Ecto neural progenitor cell (in vitro differentiated cells): ENCODE results near the gene NFKB2.

Experiments used
- DNase-seq: peaks from one replicate; pipeline ENCODE4 v3.0.0-alpha.2; 2018; ENCODE audit warnings: low spot score

The NFKB2 gene

DNA sequence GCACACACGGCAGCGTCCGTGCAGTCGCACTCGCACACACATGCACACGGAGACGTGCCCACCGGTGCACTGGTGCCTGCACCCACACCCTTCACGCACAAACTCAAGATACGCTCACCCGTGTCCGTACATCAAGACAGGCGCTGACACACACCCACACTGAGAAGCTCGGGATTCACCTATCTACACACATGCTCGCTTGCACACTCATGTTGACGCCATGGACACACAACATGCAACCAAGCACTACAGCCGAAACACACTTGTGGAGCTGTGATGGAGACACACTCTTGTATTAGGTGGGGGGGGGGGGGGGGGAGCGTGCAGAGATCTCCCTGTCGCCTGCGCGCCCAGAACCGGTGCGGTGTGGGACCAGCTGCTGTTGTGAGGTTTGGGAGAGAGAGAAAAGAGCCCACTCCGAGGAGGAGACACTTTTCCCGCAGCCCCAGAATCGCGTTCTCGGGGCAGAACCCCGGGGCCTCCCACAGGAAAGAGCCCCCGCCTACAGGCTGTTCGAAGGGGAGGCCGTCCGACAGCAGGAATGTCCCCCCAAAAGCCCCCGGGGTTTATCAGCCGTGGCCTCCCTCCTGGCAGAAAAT lies 605 bp upstream of the NFKB2 start:
- DNase-seq, result no peak

DNA sequence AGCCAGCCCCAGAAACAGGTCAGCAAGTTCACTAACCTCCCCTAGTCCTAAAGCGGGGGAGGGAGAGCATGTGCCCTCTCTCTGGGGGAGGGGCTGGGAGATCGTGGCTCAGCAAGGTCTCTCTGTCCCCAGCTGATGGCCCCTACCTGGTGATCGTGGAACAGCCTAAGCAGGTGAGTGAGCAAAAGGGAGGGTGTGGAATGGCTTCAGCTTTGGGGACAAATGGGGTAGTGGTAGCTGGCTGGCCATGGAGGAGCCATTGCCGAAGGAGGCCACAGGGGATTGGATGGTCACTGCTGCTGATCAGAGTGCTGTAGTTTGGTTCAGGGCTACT lies 779 bp downstream of the NFKB2 start:
- DNase-seq, result no peak

DNA sequence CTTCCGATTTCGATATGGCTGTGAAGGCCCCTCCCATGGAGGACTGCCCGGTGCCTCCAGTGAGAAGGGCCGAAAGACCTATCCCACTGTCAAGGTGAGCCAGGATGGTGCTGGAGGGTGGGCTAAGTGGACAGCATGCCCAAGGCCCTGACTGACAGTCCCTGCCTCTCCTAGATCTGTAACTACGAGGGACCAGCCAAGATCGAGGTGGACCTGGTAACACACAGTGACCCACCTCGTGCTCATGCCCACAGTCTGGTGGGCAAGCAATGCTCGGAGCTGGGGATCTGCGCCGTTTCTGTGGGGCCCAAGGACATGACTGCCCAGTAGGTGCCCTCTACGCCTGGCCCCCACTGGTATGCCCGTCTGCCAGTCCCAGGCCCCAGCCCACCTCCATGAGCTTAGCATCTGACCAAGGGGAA lies 1.2 kb downstream of the NFKB2 start:
- no peak for DNase-seq

DNA sequence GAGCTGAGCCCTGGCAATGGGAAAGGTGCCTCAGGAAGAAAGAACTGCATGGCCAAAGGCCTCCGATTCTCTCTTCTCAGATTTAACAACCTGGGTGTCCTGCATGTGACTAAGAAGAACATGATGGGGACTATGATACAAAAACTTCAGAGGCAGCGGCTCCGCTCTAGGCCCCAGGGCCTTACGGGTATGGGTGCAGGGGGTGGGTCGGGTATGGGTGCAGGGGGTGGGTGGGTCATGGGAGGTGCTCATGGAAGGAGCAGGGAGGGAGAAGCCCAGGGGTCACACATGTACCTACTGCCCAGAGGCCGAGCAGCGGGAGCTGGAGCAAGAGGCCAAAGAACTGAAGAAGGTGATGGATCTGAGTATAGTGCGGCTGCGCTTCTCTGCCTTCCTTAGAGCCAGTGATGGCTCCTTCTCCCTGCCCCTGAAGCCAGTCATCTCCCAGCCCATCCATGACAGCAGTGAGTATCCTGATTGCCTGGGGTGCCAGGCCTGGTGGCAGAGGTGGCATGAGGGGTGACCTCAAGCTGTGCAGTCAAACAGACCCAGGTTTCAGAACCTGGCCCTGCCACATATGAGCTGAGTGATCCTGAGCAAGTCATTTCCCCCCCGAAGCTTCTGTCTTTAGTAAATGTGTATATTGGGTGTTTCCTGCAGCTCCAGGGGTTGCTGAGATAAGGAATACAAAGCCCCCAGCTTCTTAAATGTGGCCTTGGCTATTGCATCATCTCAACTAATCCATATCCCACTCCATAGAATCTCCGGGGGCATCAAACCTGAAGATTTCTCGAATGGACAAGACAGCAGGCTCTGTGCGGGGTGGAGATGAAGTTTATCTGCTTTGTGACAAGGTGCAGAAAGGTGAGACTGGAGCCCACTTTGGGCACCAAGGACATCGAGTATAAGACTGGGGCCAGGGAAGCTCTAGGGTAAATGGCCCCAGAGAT lies 2.0 kb downstream of the NFKB2 start:
- DNase-seq, result no peak

DNA sequence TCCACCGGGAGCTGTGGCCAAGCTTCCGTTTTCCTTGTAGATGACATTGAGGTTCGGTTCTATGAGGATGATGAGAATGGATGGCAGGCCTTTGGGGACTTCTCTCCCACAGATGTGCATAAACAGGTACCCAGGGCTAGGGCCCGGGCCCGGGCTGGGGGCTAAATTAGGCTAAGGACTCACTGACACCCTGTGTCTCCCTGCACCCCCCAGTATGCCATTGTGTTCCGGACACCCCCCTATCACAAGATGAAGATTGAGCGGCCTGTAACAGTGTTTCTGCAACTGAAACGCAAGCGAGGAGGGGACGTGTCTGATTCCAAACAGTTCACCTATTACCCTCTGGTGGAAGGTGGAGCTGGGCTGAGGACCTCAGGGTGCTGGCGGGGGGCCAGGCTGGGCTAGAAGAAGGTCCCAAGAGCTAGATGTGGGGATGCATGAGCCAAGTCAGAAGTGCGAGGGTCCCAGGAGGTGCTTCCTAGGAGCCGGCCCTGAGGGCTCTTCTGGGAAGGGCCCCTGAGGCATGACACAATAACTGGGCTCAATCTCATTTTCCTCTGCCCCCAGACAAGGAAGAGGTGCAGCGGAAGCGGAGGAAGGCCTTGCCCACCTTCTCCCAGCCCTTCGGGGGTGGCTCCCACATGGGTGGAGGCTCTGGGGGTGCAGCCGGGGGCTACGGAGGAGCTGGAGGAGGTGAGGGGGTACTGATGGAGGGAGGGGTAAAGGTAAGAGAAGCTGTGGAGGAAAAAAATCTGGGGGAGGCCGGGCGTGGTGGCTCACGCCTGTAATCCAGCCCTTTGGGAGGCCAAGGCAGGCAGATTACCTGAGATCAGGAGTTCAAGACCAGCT lies 2.9 kb downstream of the NFKB2 start:
- DNase-seq, result no peak

DNA sequence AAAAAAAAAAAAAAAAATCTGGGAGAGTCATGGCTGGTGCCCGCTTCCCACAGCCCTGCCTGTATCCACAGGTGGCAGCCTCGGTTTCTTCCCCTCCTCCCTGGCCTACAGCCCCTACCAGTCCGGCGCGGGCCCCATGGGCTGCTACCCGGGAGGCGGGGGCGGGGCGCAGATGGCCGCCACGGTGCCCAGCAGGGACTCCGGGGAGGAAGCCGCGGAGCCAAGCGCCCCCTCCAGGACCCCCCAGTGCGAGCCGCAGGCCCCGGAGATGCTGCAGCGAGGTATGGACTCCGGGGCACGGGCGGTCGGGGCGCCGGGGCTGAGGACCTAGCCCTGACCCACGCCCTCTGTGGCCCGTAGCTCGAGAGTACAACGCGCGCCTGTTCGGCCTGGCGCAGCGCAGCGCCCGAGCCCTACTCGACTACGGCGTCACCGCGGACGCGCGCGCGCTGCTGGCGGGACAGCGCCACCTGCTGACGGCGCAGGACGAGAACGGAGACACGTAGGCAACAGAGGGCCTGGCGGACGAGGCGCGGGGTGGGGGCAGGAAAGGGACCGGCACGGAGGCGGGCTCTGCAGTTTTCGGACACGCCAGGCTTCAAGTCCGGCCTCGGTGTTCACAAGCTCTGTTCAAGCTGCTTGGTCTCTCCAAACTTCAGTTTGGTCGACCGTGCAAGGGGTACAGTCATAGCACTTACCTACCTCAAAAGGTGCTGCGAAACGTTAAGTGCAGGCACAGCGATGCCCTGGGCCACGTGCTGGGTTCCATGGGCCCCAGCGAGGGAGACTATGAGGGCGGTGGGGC lies 3.9 kb downstream of the NFKB2 start:
- peak; percentile 93 for DNase-seq

DNA sequence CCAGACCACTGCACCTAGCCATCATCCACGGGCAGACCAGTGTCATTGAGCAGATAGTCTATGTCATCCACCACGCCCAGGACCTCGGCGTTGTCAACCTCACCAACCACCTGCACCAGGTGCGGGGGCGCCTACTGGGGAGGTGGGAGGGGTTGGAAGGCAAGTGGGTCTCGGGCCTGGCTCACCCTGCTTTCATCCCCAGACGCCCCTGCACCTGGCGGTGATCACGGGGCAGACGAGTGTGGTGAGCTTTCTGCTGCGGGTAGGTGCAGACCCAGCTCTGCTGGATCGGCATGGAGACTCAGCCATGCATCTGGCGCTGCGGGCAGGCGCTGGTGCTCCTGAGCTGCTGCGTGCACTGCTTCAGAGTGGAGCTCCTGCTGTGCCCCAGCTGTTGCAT lies 4.6 kb downstream of the NFKB2 start:
- DNase-seq, result no peak

DNA sequence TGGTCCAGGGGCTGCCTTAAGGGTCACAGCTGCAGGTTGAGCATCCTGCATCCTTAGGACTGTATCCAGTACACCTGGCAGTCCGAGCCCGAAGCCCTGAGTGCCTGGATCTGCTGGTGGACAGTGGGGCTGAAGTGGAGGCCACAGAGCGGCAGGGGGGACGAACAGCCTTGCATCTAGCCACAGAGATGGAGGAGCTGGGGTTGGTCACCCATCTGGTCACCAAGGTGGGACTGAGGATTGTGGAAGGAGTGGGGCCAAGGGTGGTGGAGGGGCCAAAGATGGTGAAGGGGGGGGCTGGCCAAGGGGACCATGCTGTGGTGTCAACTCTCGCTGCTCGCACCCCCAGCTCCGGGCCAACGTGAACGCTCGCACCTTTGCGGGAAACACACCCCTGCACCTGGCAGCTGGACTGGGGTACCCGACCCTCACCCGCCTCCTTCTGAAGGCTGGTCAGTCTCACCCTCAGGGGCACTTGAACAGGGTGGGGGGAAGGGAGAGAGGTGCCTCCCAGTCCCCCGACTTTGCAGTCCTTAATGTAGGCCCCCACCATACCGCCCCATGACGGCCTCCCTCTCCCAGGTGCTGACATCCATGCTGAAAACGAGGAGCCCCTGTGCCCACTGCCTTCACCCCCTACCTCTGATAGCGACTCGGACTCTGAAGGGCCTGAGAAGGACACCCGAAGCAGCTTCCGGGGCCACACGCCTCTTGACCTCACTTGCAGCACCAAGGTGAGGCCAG lies 5.3 kb downstream of the NFKB2 start:
- DNase-seq, result no peak

DNA sequence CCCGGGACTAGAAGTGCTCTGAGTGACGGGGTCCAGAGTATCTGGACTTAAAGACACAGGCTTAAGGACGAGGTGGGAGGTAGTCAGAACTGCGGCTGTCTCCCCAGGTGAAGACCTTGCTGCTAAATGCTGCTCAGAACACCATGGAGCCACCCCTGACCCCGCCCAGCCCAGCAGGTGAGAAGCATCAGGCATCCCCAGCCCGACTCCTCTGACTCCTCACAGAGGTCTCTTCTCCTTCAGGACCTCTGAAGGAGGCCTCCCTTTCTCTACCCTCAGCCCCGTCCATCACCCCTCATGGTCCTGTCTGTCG lies 5.8 kb downstream of the NFKB2 start:
- DNase-seq, result no peak

DNA sequence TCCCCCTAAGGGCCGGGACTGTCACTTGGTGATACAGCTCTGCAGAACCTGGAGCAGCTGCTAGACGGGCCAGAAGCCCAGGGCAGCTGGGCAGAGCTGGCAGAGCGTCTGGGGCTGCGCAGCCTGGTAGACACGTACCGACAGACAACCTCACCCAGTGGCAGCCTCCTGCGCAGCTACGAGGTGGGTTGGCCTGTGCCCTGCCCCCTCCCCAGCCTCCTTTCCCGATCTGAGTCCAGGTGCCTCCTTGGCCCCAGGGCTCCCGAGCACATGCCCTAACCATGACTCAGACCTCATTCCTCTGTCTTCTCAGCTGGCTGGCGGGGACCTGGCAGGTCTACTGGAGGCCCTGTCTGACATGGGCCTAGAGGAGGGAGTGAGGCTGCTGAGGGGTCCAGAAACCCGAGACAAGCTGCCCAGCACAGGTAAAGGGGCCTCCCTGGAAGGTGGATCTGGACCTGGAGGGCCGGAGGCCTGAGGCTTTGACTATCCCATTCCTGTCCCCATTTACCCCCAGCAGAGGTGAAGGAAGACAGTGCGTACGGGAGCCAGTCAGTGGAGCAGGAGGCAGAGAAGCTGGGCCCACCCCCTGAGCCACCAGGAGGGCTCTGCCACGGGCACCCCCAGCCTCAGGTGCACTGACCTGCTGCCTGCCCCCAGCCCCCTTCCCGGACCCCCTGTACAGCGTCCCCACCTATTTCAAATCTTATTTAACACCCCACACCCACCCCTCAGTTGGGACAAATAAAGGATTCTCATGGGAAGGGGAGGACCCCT lies 6.4 kb downstream of the NFKB2 start:
- no peak for DNase-seq

DNA sequence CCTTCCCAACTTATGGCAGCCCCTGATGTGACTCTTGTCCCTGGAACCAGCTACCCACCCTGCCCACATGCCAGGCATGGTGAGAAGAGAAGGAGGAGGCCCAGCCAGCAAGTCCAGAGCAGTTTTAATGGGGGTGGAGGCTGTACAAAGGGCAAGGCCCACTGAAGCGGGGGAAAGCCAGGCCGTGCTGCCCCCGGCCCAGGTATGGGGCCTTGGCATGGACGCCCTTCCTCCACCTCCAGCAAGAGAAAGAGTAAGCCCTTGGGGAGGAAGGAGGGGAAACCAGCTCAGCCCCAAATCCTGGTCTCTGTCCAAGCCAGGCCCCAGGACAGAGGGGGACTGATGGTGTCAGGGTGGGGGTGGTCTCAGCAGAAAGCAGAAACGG lies 7.0 kb downstream of the NFKB2 start:
- DNase-seq, result no peak

DNA sequence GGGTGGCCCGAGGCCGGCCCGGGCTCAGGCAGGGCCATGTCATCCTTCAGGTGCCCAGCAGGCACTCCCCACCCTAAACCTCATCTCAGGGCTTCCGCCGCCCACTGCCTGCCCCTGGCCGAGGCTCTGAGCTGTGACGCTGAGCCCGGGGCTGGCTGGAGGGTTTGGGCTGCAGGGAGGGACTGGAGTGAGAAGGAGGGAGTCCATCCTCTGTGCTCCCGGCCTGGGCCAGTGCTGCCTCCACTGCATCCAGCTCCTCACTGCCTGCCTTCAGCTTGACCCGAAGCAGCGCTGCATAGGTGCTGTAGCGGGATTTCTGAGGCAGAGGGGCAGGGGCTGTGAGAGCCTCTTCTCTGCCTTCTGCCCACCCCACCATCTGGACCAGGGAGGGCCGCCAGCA lies 7.6 kb downstream of the NFKB2 start:
- DNase-seq, result no peak

DNA sequence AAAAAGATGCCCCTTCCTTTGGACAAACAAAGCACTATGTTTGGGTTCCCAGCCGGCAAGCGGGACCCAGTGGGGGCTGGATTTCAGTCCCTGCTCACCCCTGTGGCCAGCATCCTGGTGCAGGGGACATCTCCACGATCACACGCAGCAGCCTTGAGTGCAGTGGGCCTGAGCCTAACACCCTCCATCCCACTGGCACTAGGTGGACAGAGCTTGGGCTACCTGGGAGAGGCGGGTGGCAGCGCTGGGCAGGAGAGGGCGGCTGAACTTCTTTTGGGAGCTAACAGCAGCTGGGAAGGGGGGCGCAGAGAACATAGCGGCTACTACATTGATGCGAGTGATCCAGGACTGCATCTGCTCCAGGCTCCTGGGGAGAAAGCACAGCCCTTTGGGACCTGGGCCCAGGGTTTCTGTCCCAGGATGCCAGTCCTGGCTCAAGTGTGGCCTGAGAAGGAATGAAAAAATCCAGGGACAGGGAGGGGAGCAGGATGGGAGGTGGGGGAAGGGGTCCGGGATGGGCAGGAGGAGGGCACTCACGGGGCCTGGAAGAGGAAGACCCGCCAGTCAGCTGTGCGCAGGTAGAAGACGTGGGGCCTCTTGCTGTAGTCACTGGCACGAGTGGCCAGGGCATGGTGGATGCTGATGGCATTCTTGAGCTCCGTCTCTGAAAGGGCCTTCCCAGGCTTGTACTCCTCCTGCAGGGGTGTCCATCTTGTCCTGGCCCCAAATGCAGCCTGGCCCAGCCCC lies 9.0 kb downstream of the NFKB2 start:
- DNase-seq, result no peak

DNA sequence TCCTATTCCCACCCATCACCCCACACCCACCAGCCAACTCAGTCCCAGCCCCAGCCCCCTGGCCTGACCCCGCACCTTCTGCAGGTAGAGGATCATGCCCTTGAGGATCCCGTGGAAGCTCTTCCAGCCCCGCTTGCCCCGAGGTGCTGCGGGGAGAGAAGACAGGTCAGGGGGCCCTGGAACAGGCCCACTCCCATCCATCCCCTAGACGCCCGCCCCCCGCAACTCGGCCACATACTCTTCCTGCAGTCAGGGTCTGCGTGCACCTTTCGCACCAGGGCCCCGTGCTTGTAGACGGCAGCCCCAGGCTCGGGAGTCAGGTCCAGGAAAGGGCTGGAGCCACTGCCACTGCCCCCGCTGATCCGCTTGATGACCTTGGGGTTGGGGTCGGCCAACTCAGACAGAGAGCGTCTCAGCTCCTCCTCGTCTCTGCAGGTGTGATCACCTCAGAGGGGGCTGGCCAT lies 9.6 kb downstream of the NFKB2 start:
- DNase-seq, result no peak

DNA sequence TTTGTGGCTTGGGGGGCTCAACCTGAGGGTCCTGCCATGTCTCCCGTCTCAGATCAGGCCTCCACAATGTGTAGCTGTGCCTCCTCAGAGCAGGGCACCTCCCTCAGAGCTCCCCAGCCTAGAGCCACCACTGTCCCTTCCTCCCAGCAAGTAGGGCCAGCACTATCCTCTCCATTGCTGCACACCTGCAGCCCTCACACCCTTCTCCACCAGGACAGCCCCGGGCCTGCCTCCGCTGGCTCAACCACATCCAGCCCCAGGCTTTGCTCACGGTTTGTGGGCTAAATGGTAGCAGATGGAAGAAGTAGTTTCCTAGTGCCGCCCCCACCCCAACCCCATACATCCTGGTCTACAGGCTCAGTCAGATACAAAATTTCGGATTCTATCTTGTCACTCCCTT lies 10.1 kb downstream of the NFKB2 start:
- no peak for DNase-seq

DNA sequence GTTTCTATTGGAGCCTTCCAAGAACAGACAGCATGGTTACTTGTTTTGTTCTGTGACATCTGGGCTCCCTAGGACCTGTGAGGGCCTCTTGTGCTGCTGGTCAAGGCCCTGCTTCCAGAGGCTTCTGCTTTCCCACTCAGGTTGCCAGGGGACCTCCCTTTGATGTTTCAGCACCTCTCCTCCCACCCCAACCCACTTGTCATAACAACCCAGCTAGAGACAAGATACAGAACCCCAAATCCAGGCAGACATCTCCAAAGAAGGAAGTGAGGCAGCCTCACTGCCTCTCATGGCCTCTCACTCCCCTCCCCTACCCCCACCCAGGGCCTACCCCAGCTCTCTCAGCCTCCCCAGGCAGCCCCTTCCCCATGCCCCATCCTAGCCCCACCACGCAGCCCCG lies 11.3 kb downstream of the NFKB2 start:
- no peak for DNase-seq

DNA sequence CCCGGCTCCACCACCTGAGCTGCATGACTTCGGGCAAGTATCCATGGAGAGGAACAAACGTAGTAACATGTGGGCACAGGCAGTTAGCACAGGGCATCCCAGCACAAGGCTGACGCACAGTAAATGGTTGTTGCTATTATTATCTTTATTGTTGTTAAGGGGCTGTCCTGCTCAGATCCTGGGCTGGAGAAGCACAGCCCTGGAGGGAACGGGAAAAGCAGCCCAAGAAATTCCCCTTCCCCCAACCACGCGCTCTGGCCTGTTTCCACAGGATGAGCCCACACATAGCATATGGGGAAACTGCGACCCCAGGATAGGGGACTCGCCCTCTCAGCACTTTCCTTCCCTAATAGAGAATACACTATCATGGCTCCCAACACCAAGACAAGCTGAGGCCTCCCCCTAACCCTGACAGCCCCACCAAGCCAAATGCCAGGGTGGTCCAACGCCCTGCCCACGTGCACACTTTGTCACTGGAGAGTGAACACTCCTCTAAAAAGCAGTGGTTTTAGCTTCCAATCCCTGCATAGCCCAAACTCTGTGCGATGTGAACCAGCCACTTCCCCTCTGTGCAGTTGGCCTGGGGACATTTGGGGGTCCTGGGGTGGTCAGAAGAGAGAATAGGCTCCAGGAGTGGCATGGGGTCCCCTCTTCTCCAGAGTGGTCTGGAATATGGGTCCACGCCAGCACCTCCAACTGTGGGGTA lies 12.1 kb downstream of the NFKB2 start:
- no peak for DNase-seq

DNA sequence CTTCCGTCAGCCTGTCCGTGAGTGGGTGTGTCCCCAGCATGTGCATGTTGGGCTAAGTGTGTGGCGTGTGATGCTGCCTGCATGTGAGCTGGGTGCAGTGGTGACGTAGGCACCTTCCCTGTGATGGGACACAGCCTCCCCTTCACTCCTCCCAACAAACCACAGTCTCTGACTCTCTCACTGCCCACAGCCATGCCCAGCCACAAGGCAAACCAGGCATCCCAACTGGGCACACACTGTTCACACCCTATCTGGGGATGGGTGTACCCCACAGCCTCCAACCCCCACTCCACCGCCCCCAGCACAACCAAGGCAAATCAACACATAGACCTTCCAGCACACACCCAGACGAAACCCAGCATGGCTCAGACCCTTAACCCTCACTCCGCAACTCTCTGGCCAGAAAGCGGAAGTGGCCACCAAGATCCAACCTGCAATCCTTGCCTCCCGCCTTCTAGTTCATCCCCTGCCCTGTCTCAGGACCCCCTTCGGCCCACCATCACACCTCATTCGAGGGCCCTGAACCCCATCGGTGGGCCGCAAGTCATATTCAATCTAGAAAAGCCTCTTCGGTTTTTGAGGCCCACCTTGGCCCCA lies 12.7 kb downstream of the NFKB2 start:
- no peak for DNase-seq
